GM12874 (cell line): Measurements from ENCODE around the gene GFER.

Experiments
- TF ChIP-seq, protein P1 (sequence below): IDR thresholded peaks from 2 replicates; pipeline ENCODE4 v1.5.1; 2011; ENCODE audit warnings: low read depth, mild to moderate bottlenecking, control low read depth, low read length, moderate library complexity; ENCODE audit not compliant: insufficient read depth

The GFER gene

GRCh38 chr16:1942047-1942809 lies 41.8 kb upstream of the GFER start:
- TF ChIP-seq, protein P1, sequence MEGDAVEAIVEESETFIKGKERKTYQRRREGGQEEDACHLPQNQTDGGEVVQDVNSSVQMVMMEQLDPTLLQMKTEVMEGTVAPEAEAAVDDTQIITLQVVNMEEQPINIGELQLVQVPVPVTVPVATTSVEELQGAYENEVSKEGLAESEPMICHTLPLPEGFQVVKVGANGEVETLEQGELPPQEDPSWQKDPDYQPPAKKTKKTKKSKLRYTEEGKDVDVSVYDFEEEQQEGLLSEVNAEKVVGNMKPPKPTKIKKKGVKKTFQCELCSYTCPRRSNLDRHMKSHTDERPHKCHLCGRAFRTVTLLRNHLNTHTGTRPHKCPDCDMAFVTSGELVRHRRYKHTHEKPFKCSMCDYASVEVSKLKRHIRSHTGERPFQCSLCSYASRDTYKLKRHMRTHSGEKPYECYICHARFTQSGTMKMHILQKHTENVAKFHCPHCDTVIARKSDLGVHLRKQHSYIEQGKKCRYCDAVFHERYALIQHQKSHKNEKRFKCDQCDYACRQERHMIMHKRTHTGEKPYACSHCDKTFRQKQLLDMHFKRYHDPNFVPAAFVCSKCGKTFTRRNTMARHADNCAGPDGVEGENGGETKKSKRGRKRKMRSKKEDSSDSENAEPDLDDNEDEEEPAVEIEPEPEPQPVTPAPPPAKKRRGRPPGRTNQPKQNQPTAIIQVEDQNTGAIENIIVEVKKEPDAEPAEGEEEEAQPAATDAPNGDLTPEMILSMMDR = no peak

GRCh38 chr16:1942810-1943726 lies 40.9 kb upstream of the GFER start, which contains the start of gene MSRB1:
Gene MSRB1 (minus strand): TSS chr16:1943199. CDS start chr16:1943156, 43 bp downstream.
- TF ChIP-seq, protein P1 = no peak

DNA sequence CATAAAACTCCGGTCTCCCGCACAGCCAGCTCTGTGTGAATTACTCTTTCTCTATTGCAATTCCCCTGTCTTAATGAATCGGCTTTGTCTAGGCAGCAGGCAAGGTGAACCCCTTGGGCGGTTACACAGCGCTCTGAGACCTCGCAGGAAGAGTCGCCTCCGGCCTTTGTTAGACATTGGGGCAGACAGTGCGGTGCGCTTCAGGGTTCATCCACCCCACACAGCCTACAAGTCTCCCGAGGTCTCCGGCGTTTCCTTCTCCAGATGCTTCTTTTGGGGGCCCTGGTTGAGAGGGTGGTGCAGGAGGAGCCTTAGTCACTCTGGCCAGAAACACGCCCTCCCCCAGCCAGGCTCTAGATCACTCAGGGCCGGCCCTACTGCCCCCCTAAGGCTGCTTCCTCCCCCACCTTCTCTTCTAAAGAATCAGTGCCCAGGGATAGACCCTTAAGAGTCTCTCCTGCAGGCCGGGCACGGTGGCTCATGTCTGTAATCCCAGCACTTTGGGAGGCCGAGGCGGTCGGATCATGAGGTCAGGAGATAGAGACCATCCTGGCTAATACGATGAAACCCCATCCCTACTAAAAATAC lies 39.3 kb upstream of the GFER start:
- TF ChIP-seq, protein P1 = no peak

DNA sequence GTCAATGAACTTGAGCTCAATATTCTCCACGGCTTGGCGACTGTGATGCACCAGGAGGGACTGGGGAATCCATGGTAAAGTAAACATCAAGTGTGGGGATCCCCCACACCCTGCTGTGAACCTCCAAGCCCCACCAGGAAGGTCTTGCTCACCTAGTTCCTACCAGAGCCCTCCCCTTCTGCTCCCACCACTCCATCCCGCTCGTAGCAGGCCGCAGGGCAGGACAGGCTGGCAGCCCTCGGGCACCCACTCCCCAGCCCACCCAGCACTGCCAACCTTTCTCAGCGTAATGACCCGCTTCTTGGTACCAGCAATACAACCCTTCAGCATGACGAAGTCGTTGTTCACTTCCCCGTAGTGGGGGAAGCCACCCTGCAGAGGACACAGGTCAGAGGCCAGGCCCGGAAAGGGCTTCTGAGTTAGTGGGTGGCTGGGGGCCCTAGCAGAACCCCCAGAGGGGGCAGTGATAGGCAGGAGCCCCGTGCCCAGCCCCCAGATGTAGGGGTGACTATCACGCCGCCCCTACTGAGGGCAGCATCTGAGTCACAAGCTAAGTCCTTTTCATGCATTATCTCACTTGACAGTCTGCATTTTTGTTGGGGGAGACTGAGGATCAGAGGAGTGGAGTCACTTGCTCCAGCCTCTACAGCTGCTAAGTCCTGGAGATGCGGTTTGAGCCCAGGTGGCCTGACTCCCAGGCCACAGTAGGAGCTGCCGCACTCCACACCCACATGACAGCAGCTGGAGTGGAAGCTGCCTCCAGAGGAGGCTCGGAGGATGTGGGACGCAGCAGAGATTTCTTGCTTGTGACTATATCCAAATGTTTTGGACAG lies 38.2 kb upstream of the GFER start:
- TF ChIP-seq, protein P1 = no peak

DNA sequence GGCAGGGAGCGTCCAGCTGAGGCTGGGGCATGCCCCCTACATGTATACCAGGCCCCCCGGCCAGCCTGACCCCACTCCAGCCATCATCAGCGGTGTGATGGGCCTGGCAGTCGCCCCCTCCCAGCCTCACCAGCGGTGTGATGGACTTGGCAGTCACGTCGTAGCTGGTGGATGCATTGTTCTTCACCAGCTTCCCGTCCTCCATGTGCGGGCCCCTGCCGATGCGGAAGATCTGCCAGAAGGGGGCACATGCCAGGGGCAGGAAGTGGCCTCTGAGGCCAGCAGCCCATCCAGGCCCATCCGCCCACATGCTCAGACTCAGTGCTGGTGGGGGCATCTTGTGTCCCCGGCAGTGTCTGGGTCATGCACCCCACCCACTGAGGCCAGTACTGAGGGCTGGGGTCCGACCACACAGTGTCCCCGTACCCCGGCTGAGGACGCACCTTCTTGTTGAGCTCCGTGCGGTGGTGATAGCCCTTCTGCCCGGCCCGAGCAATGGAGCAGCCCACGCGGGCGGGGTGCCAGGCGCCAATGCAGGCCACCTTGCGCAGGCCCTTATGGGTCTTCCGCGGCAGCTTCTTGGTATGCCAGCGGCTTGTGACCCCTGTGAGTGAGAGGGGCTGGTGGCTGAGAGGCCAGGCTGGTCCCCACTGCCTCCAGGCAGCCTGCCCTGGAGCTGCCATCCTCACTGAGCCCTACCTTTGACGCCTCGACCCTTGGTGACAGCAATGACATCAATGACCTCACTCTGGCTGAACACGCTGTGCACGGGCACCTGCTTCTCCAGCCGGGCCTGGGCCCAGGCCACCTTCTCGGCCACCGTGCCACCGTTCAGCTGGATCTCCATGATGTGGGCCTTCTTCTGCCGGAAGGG lies 37.3 kb upstream of the GFER start:
- TF ChIP-seq, protein P1 = no peak

DNA sequence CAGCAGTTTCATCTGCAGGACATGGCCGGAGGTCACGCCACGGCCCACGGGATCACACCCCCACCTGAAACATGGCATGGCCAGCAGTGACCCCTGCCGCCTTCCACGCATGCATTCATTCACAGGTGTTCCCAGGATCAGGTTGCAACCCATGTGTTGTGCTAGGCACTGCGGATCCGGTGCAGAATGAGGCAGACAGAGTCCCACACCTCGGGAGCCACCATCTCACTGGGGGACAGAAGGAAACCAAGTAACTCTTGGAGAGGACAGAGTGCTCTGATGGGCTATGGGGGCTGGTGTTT lies 36.7 kb upstream of the GFER start:
- TF ChIP-seq, protein P1 = no peak
